Activated CD4-positive, CD25-positive, alpha-beta regulatory T cell treated with anti-CD3 and anti-CD28 coated beads, Interleukin-2, amount 50 U/mL, for 72 hours (primary cell): ENCODE results near the gene DDX31.

Experiments used
- DNase-seq: peaks from one replicate; pipeline ENCODE4 v3.0.0; 2021

The DDX31 gene

DNA sequence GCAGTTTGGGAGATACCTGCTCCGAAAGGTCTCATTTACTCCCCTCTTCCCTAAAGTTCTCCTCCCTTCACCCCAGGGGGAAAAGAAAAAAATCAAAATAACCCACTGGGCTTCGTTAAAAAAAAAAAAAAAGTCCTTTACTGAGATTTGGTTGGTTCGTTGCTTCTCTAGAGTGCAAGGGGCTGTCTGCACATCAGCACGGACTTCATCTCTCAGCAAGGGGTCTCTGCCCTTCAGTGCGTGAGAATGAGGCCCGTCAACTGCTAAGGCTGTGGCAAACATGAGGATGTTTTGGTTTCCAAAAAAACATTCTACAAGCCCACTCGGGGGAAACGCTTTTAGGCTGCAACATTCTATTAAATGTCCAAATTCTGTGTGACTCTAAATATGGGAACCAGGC lies 77.3 kb downstream of the DDX31 start:
- no peak for DNase-seq

DNA sequence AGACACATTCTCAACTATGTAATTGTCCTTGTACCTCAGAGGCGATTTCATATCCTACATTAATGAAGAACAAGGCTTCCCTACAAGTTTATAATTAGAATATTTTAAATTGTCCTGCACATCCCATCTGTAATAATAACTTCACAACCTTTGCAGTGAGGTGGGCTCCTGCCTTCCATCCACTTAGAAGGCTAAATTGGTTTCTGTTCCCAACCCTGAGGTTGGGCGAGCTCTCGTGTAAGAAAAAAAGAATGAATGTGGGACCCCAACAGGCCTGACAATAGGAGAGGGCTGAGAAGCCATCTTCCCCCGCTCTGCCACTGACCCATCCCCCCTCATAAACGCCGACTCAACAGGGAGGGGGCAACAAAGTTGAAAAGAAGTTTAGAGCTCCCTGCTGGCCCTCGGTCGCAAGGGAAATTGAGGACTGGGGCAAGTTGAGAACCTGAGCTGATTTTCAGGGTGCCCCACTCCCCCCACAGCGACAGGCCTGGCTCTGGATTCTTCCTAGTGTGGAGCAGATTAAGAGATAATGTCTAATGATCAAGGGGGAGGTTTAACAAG lies 78.0 kb downstream of the DDX31 start:
- no peak for DNase-seq

DNA sequence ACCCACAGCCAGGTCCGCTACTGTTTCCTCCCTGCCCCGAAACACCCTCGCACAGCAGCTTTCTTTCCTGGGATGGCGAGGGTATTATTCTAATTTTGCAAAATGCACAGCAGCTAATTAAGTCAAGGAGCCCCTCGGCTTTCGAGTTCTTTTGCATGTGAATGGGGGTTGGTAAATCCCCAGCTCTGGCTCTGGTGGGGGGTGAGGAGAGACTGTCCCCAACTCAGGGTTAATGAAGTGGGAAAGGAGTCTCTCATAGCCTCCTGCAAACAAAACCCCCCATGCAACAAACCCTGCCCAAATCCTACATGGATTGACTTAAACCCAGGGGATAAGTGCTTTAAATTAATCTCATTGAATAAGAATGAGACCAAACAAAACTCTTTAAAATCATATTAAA lies 78.5 kb downstream of the DDX31 start:
- no peak for DNase-seq

DNA sequence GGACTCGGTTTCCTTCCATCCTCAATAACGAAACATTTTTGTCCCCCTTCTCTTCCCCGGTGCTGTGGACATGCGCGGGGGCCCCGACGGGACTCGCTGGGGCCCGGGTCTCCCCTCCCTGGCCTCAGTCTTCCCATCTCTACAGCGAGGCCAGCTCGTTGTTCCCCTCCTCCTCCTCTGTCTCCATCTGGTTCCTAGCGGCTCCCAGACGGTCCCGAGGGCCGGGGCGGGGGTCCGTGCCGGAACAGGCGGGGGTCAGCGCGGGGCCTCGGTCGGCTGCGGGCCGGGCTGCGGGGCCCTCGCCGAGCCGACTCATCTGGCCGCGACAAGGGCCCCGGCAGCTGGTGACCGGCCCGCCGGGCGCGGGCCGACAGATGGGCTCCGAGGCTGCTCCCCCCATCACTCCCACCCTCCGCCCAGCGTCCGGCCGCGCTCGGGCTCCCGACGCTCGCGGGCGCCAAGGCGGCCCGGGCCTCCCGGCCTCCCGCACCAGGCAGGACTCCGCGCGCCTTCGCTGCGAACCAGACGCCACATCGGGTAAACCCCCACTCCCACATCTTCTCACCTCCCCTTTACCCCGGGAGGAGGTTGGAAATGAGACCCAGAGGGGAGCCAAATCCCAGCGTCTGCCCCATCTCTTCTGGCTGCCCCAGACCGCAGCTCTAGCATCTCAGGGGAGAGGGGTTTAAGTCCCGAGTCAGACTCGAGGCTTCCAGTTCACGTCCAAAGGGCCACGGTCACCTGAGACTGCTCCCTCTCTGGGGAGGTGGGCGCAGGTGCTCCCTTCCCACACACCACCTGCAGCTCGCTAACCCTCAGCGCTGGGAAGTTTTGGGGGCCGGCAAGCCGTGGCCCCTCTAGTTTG lies 79.2 kb downstream of the DDX31 start:
- no peak for DNase-seq

DNA sequence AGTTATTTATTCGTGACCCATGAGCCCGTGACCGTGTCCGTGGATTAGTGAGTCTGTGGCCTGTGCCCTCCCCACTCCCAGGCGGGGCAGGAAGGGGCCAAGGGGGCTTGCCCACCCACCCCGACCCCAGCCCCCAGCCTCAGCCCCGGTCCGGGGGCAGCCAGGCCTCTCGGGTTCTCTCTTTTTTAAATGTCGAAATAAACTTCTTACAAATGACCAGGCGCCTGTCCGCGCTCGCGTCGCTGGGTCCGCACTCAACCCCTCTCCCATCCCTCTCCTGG lies 79.8 kb downstream of the DDX31 start:
- no peak for DNase-seq

DNA sequence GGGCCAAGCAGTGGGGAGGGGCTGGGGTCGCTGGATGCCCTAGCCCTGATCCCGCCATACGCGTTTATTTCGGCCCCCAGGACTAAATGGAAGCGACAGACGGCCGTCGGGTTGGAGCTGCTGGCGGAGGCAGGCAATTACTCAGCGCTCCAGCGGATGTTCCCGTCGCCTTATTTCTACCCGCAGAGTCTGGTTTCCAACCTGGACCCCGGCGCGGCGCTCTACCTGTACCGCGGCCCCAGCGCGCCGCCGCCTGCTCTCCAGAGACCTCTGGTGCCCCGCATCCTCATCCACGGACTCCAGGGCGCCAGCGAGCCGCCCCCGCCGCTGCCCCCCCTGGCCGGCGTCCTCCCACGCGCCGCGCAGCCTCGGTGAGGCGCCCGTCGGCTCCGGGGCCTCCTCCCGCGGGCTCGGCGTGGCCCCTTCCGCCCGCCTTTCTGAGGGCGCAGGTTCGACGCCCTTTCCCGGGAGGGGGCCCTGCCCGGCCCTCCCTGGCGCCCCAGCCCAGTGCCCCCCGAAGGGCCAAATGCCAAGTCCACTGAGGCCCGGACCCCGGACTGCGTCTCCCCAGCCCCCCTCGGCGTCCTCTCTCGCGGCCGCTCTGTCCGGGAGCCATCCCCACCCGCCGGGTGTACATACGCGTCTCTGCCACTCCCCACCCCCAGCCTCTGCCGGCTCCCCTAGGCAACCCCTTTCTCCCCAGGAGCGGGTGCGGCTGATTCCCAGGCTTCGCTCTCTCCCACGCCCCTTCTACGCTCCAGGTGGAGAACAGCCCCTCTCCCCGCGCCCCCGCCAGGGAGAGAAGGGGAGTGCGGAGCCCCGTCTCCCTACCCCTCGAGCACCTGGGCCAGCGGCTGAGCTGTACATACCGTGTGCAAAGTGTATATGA lies 80.4 kb downstream of the DDX31 start:
- no peak for DNase-seq

DNA sequence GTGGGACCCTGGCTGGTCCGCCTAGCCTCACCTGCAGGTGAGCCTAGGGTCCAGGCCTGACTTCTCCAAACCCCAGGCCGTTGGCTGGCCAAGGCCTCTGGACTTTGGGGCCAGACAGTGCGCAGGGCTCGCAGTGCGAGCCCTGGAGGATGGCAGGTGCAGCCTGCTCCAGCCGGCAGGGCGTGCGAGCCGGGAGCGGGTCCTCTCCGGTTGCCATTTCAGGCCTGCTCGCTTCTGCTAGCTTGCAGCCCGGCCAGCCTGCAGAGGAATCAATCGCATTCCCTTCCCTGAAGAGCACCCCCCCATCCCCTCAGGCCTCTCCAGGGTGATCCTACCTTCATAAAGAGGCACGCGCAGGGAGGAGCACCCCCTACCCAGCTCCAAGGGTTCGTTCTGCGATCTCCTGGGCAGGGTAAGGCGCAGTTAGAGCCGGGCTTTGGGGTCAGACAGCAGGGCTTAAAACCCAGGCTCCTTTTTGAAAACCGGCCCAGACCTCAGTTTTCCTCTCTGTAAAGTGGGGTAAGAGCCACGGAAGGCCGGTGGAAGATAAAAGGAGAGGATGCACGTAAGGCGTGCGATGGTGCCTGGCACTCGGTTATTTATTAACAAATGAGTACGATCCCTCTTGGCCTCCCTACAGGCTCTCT lies 81.2 kb downstream of the DDX31 start:
- DNase-seq, result no peak

DNA sequence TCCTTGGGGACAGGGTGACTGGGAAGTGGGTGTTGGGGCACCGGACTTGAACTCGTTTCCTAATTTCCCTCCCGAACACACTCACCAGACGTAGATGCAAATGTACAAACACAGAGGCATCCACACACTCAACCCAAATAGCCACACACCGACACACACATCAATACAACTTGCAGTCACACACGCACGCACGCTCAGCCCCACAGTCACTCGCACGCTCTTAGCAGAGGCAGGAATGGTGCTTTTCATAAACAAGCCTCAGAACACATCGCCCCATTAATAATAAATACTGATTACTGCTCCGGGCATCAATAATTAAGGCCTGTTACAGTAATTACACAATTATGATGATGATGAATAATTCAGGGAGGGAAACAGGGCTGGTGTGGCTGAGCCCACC lies 81.7 kb downstream of the DDX31 start:
- DNase-seq, result no peak

DNA sequence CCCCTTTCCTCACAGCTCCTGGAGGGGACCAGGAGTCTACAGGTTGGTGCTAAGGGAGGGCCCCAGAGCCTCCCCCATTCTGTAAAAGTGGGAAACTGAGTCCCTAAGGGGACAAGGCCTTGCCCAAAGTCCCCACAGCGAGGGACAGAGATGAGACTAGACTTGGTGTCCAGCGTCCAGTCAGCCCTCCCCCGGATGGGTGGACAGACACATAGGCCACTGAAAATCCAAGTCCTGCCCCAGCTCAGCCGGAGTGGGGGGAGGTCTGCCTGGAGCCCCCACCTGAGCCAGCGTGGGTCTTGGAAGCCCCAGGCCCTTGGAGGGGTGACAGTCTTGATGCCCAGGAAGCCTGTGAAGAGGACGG lies 82.2 kb downstream of the DDX31 start:
- no peak for DNase-seq

DNA sequence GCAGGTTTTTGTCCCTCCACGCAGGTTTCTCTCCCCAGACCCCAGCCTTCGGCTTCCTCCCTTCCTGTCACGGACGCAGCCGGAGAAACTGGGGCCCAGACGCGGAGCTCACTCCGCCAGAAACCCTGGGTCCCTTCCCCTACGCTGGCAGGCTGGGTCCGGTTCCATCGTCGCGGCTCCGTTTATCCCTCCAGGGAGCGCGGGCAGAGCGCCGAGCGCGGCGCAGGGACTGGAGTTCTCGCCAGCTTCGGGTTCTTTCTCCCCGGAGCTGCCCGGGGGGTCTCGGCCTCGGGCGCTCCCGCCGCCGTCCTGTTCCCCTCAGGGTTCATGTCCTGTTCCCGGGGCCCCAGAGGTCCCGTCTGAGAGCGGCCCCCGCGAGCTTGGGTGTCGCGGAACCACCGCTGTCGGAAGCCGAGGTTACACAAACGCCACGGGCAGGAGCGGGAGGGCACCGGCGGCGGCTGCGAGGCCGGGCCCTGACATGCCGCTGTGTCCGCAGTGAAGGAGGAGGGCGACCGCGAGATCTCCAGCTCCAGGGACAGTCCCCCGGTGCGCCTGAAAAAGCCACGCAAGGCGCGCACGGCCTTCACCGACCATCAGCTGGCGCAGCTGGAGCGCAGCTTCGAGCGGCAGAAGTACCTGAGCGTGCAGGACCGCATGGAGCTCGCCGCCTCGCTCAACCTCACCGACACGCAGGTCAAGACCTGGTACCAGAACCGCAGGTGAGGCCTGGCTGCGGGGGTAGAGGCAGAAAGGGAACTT lies 82.8 kb downstream of the DDX31 start:
- no peak for DNase-seq

DNA sequence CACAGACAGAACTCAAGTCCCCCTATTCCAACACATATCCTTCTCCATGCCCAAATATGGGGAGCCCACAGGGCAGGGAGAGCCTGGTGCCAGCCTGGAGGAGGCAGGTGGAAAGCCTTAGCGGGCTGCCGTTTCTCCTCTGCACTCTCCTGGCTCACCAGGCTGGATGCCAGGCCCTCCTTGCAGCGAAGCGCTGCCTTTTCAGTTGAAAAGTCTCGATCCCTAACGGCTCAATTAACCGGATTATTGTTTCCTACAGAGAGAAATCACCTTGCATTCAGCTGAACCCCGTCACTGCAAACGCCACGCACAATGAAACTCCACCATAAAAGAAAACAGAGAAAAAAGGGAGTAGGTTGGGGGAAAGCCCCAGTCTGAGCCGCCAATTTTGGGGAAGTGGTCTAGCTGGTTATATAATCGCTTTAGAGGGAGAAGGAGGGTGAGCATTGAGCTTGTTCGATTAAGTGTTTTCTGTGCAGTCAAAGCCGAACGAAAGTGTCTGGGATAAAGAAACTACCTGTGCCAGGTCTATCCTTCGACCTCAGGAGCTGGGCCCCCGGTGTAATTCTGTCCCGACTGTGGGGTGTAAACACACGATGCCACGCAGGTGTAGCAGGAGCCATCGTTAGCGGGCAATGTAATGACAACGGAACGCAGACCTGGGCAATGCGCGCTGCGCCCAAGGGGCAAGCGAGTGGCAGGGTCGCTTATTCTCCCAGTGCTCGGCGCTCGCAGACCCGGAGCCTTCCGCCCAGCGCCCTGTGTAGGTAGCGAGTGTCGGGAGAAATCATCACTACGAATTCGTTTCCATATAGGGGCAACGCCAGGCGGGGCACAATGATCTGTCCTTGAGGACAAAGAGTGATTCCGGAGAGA lies 83.6 kb downstream of the DDX31 start:
- no peak for DNase-seq

DNA sequence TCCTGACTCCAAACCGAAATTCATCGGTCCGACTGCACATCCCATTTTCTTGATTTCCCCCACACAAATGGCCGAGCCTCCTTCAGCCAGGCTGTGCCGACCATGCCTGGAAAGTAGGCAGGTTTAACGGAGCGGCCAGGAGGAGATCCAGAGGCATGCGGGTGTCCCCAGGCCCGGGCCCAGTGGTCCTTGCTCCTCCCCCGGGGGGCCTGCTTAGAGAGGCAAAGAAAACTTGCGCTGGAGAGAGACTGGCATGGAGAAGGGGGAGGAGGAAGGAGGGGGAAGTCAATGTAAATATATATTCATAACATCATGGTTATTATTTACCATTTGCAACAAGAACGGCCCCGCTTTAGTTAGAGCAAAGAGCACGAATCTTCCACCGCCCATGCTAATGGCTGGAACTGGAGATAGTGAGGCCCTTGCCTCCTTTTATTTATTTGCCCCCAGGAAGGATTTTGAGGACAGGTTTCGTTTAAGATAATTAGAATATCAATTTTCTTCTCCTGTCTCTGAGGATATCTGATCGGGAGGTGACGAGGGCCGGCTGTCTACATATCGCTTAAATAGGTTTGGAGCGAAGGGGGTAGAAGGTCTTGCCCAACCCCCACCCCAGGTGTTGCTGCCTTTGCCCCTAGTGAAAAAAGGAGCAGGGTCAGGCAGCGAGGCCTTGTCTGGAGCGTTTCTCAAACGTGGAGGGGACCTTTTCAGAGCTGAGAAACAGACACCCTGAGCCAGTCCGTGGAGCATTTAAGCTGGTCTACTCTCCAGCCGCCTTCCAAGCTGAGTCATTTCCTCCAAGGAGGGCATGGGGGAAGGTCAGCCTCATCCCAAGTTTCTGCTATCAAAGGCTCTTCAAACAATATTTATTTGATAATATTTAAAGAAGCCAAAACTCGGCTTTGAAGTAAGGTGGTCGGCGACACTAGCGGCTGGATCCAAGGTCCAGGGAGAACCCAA lies 84.9 kb downstream of the DDX31 start:
- no peak for DNase-seq

DNA sequence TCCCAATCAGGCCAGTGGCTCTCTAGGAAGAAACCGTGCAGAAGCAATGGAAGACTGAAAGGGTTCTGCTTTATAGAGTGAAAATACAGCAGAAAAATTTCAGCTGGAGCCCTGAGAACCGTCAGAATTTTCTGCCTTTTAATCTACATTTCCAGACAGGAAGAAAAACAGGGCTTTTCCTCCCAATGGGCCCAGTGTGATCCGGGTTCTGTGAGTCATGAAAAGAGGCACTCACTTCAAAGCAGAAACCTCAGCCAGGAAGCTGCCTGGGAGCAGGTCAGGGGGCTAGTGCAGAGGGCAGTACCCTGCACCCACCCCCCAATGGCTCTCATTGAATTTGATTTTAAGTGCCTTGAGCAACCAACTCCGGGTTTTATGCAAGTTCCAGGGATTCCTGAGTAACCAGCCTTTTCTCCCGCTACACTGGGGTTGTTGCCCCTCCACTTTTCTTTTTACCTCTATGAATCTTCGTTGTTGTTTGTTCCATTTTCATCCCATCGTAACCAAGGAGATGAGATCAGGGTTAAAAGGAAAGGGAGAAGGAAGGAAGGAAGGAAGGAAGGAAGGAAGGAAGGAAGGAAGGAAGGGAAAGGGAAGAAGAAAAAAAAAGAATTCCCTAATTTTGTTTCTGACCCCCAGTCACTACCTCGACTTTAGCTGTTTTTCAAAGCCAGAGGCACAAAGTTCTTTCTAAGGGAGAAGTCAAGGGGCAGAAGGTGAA lies 86.0 kb downstream of the DDX31 start:
- DNase-seq, result no peak

DNA sequence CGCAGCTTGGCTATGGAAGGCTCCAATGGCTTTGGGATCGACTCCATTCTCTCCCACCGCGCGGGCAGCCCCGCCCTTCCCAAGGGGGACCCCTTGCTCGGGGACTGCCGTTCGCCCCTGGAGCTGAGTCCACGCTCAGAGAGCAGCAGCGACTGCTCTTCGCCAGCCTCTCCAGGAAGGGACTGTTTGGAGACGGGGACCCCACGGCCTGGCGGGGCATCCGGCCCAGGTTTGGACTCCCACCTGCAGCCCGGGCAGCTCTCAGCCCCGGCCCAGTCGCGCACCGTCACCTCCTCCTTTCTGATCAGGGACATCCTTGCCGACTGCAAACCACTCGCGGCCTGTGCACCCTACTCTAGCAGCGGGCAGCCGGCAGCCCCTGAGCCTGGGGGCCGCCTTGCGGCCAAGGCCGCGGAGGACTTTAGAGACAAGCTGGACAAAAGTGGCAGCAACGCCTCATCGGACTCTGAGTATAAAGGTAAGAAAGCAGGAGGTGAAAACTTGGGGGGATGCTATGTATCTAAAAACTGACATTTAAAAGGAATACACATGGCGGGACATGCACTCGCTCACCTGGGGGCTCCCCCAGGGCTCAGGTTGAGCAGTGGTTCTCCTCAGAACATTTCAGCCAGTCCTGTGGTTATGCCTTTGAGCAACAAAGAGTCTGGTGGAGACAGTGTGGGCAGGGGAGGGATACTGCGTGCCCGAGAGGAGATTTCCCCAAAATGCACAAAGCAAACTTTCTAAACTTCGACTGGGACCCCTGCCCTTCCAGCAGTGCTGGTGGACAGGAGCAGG lies 86.8 kb downstream of the DDX31 start:
- no peak for DNase-seq

DNA sequence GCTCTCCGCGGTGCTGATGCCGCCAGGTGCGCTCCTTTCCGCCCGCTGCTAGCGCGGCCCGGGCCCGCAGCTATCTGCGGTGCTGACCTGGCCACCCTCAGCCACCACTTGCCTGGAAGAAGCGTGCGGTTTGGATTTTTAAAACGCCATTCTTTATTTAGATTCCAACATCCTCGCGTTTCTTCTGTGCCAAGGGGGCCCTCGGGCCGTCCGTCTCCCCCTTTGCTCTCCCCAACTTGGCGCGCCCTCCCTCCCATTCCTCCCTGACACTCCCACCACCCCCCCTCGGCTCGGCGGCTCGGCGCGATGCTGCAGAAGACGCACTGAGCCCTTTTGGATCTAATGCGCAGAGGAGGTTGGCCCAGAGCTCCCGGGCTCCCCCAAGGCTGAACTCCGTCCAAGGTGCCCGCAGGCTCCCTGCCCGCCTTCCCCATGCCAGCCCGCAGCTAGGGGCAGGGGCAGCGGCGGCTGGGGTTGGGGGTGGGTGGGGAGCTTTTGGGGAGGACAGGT lies 87.5 kb downstream of the DDX31 start, which contains the start of gene BARHL1:
BARHL1 (plus strand) TSS at position 331 of the 510 bp plus-strand sequence. CDS start 192 bp downstream, outside the sequence.
- DNase-seq, result no peak

DNA sequence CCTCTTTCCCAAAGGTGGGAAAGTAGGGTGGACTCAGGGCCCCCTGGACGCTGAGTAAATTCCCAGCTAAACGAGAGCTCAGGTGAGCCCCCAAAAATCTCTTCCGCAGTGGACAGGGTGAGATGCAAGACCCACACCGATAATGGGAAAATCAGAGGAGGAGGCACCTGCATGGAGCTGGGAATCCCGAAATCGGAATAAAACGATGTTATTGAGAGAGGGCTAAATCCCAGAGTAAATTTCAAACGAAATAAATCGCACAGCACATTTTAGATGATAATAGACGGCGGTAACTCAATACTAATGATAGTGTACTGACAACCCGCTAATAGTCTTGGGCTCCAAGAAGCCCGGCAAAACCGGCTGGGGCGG lies 90.4 kb downstream of the DDX31 start:
- no peak for DNase-seq

DNA sequence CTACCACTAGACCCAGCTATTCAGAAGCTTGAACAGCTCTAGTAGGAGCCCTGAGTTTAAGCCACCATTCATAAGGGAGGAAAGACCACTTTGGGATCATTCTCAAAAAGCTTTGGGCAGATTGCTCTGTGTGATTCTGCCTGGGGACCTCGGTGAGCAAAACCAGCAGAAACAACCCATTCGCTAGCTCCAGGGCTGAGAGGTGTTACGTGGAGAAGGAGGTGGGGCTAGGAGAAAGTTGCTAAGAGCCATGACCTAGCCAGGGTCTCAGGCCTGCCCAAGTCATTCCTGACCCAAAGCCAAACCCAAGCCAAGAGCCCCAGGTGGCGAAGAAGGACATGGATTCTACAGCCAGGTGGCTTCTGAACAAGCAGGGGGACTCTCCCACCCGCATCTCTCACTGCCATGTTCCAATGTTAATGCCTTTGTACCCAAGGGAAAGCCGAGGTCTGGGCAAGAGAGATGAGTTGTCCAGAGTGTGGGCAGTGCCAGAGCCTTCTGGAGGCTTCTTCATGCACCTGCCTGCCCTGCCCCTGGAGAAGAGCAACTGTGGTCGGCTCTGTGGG lies 91.3 kb downstream of the DDX31 start:
- DNase-seq, result no peak

DNA sequence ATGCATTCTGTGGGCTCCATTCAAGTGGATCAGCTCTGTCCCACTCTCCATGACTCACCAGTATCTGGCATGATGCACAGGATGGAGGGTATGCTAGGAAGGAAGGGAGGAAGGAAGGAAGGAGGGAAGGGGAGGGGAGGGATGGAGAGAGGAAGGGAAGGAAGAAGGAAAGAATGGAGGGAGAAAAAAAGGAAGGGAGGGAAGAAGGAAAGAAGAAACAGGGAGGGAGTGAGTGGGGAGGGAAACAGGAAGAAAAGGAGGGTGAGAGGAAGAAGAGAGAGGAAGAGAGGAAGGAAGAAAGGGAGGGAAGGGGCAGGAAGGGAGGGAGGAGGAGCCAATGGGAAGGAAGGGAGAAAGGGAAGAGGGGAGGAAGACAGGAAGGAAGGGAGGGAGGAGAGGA lies 92.7 kb downstream of the DDX31 start:
- DNase-seq, result no peak
